Prostate gland (tissue), 2 donors: Measurements from ENCODE around the gene ENC1.

Experiments used
- POLR2A ChIP-seq: fragments of 450-650 bp; IDR thresholded peaks from one replicate; pipeline ENCODE4 v1.6.1; 2016; ENCODE audit warnings: antibody characterized with exemption, mild to moderate bottlenecking
- POLR2AphosphoS5 ChIP-seq: sonication (generic); formaldehyde crosslinking; IDR thresholded peaks from one replicate; pipeline ENCODE4 v1.6.1; 2017; ENCODE audit warnings: antibody characterized with exemption
- TF ChIP-seq, protein P1 (sequence below), 4 experiments: fragments of 200-600 bp in 2 of 4; fragments of 450-650 bp in 2 of 4; sonication (generic) in 2 of 4; IDR thresholded peaks; 1 replicate in 3 of 4; 2 replicates in 1 of 4; pipeline ENCODE4 v1.5.1; 2016 to 2019; ENCODE audit warnings: antibody characterized with exemption in 4 of 4, mild to moderate bottlenecking in 2 of 4, moderate library complexity in 2 of 4

DNA sequence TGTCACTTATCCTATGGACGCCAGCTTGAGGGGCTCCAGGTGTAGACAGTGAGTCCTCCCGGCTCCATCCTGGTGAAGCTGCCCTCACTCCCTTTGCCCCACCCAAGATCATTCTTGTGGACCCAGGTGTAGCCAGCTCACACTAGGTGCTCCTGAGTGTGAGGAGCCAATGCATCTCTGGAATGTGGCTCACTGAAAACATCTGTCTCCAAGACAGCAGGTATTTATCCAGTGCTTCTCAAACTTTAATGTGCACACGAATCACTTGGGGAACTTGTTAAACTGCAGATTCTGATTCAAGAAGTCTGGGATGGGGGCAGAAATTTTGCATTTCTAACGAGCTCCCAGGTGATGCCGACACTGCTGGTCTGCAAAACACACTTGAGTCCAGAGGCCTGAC lies 13.5 kb upstream of the ENC1 start:
- TF ChIP-seq POLR2A = no peak
- TF ChIP-seq, protein P1, sequence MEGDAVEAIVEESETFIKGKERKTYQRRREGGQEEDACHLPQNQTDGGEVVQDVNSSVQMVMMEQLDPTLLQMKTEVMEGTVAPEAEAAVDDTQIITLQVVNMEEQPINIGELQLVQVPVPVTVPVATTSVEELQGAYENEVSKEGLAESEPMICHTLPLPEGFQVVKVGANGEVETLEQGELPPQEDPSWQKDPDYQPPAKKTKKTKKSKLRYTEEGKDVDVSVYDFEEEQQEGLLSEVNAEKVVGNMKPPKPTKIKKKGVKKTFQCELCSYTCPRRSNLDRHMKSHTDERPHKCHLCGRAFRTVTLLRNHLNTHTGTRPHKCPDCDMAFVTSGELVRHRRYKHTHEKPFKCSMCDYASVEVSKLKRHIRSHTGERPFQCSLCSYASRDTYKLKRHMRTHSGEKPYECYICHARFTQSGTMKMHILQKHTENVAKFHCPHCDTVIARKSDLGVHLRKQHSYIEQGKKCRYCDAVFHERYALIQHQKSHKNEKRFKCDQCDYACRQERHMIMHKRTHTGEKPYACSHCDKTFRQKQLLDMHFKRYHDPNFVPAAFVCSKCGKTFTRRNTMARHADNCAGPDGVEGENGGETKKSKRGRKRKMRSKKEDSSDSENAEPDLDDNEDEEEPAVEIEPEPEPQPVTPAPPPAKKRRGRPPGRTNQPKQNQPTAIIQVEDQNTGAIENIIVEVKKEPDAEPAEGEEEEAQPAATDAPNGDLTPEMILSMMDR (IDR thresholded peaks at IDR 0.05) = no peak
- no peak for TF ChIP-seq POLR2AphosphoS5
